ENCODE measurements around the gene EEFSEC.

DNA sequence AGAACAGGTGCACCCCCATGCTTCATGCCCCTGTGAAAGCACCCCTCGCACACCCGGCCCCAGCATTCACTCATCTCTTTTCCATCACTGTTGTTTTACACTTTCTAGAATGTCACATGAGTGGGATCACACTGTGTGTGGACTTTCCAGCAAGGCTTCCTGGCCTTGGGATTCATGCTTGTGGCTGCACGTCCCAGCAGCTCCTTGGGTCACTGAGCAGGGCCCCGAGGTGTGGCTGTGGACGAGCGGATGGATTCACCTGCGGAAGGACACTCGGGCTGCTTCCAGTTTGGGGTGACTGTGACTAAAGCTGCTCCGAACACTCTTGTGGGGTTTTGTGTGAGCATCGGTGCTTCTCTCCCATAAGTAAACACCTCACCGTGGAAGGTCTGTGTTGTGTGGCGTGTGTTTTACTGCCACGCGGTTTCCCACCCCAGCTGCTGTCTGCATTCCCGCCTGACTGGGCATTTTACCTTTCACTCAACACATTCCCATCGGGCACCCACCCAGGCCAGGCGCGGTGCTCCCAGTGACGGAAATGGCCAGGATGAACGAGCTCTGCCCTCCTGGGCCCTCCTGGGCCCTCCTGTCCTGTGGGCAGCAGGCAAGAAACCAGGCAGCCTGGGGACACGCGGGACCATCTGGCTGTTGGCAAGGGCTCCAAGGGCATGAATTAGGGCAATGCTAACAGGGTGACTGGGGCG is 272.0 kb downstream of the EEFSEC start:
- TF ChIP-seq, protein P1, sequence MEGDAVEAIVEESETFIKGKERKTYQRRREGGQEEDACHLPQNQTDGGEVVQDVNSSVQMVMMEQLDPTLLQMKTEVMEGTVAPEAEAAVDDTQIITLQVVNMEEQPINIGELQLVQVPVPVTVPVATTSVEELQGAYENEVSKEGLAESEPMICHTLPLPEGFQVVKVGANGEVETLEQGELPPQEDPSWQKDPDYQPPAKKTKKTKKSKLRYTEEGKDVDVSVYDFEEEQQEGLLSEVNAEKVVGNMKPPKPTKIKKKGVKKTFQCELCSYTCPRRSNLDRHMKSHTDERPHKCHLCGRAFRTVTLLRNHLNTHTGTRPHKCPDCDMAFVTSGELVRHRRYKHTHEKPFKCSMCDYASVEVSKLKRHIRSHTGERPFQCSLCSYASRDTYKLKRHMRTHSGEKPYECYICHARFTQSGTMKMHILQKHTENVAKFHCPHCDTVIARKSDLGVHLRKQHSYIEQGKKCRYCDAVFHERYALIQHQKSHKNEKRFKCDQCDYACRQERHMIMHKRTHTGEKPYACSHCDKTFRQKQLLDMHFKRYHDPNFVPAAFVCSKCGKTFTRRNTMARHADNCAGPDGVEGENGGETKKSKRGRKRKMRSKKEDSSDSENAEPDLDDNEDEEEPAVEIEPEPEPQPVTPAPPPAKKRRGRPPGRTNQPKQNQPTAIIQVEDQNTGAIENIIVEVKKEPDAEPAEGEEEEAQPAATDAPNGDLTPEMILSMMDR (conservative IDR thresholded peaks at IDR 0.05), result no peak
- no peak for TF ChIP-seq ZFX (IDR thresholded peaks at IDR 0.05)
